HPDE6-E6E7 (cell line): Measurements from ENCODE around the gene MTREX.
A peak's percentile ranks its signal among the peaks of the same experiment; 100 is the strongest.

Source experiments
- DNase-seq: peaks from one replicate; pipeline ENCODE4 v3.0.0; 2011; ENCODE audit warnings: missing footprints; ENCODE audit errors: extremely low spot score

Gene MTREX

DNA sequence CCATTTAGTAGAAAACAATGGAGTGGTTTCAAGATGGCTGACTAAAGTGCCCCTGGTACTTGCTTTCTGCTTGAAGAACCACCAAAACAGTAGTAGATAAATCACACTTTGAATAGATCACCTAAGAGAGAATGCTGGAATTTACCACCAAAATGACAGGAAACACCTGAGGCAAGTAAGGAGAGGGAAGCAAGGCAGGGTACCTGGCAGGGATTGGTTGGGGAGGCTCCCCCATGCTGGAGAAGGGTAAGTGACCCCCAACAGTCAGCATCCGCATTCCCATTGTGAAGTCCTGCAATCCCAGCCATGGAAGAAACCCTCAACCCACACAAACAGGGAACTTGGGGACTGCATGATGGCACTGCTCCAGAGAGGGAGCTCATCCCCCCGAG lies 121.4 kb downstream of the MTREX start:
- no peak for DNase-seq

DNA sequence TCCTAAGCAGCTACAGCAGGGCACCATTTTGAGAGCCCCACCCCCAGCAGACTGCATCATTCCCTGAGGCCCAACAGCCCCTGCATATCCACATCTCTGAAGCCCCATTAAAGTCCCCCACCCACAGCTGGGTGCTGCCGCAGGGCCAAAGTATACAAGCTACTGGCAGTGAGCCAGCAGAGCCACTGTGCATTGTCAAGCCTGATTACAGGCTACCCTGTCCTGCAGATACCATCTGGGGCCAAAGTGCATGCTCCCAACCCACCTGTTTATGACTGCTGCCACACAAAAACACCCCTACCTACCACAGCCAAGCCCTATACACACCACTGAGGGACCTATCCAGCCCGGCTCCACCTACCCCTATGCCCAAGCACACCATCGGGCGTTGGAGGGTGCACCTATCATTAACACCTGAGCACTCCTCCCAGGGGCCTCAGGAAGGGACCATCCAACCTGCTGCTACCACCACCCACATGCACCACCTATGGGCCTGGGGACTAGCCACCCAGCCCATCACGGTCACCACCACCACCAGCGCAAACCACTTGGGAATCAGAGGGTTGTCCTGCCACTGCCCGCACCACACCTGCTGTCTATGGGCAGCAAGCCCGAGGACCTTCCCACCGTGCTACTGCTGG lies 121.9 kb downstream of the MTREX start:
- no peak for DNase-seq

DNA sequence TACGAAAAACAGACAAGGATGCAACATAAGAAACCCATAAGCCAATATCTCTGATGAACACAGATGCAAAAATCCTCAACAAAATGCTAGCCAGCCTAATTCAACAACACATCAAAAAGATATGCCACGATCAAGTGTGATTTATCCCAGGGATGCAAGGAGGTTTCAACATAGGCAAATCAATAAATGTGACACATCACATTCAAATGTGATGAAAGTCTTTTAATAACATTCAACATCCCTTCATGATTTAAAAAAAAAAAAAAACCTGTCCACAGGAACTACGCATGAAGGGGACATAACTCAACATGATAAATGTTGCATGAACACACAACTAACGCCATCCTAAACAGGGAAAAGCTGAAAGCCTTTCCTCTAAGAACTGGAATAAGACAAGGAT lies 124.8 kb downstream of the MTREX start:
- no peak for DNase-seq

DNA sequence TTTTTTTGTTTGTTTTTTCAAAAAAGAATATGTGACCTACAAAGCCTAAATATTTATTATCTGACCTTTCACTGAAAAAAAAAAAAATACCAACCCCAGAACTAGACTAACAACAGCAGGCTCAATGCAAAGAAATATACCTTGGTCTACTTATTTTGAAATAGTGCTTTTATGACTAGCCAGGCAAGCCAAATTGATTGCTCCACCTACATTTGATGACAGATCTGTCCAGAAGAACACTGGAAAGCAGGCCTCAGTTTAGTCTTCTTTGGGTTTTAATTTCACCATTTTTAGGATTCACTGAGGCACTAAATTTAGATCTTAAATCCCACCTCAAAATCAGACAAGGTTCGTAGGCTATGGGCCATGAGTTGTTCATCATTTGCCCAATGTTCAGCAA lies 129.7 kb downstream of the MTREX start:
- no peak for DNase-seq

DNA sequence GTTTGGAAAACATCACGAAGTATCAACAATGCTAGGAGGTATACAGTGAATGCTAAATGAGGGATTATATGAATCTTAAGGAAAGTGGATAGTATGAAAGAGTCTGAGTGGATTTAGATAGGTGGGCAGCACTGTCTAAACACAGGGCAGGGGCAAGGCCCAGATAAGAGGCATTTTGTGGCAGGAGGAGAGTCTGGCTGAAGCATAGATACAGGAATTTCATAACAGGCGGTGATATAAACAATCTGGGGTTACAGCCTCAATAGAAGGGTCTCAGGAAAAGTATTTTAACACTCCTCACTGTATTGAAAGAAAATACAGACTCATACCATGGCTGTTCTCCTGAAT lies 130.0 kb downstream of the MTREX start:
- no peak for DNase-seq

GRCh38 chr5:55438998-55439397 lies 131.2 kb downstream of the MTREX start:
- DNase-seq, result no peak

GRCh38 chr5:55440188-55440646 lies 132.4 kb downstream of the MTREX start:
- no peak for DNase-seq

DNA sequence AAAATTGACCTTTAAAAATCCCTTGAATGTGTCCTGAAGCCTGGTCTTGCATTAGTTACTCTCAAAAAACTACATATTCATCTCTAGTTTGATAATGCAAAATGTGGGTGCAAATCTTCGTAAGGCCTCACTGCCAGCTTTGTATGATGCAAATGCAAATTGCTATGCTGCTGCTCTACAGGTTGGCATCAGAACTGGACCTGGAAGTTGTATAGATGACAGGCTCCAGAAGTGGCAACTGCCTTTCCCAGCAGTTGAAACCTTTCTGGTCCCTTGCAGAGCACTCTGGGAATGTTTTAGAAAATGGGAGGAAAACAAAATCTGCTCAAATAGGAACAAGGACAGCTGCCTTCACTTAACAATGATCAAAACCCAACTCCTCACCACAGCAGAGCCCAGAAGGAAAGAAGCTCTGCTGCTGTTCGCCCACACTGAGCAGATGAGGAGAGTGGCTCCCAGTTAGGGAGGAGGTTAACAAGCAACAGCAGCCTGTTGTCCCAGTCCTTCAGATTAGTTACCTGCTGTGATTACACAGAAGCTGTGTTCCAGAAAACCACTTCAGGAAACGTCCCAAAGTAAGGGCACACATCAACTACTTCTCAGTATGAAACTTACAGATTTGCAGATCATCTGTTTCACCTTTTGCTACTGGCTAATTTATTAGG lies 133.4 kb downstream of the MTREX start:
- no peak for DNase-seq

GRCh38 chr5:55441954-55442353 lies 134.2 kb downstream of the MTREX start:
- DNase-seq, result no peak

DNA sequence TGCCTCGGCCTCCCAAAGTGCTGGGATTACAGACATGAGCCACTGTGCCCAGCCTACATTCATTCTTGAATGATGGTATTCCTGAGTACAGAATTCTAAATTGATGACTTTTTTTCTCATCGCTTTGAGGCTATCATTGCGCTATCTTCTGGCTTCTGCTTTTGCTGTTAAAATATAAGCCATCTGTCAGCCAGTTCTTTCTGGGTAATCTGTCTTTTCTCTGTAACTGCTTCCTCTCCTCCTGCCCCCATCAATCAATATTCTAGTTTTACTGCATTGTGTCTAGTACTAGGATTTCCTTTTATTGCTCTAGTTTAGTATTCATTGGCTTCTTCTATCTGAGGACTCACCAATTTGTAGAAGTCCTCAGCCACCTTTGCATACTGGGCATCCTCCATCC lies 138.0 kb downstream of the MTREX start:
- DNase-seq, result no peak

DNA sequence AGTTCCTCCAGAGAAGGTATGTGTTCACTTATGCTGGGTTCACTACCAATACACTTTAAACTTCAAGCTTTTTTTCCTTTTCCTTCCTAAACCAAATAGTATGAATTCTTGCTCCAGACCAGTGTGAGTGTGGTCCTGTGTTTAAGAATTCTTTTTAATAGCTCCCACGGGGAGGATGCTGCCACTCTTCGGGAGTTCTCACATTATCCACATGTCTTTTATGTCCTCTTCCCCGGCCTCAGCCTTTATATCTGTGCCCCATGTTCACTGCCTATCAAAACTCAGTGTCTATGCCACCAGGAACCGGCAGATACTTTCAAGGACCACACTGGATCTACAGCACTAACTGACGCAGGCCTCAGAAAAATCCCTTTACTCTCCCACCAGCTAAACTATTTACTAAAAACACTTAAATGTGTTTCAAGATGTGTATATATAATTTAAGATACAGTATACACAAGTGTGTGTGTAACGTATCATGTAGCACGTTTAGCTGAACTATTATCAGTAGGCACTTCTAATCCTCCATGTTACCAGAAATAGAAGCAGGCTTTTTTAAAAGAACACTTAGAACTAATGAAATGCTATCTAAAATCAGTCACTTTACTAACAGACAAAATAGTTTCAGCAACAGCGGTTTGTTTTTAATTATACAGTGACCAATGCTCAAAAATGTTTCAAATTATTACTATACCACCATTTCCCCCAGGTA lies 139.0 kb downstream of the MTREX start:
- DNase-seq, result no peak

DNA sequence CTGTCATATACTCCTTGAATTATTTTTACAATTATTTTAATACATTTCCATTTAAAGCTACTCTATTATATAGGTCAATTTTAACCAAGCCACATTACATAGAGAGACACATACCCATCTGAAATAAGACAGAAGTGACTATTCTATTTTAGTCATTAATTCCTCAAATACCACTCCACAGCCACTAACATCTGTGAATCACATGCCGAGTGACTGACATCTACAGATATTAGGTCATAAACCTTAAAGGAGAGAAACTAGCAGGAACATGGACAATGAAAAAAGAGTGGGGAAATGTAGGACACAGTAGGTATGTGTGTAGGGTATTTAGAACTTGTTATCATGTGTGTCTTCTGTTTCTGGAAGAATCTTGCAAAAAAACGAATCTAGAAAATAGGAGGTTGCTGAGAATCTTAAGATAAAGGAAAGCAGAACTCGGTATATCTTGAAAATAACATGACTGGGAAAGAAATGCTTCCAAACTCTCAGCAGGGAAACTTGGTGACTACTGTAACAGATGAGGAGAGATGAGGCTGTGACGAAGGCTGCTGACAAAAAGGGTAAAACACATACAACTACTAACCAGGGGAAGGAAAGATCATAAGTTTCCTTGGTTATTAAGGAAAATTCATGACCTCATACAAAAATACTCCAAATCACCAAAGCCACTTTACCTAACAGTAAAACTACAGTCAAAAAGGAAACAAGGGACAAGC lies 142.4 kb downstream of the MTREX start:
- no peak for DNase-seq

GRCh38 chr5:55451976-55452375 lies 144.2 kb downstream of the MTREX start:
- no peak for DNase-seq

GRCh38 chr5:55453211-55453610 lies 145.4 kb downstream of the MTREX start:
- no peak for DNase-seq

- no peak for DNase-seq
Measured at GRCh38 chr5:55454282-55454681, 146.5 kb downstream of the MTREX start.

DNA sequence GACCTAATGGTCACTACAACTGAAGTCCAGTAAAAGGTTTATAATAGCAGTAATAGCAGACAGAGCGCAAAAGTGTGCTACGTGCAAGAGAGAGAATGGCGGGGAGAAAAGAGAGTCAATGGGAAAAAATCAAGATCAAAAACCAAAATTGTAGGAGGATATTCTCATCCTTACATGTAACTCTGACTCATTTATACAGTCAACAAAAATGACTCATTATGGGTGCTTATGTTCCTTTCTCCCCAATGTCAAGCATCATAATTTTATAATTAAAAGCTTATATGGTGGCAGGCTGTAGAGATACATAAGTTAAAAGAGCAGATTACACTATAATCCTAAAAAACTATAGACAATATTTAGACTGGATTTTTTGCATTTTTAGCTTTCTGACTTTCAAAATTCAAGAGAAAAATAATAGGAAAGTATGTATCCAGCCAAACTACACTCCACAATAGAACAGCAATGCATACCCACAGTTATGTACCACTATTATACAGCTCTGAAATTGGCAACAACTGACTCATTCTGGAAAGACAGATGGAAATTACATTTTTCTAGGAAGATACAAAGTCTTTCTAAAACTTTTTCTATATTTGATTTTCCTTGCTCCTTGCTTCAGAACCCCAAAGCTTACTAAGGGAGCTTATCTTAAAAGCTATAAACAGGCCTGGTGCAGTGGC lies 148.6 kb downstream of the MTREX start:
- peak; percentile 27 for DNase-seq

DNA sequence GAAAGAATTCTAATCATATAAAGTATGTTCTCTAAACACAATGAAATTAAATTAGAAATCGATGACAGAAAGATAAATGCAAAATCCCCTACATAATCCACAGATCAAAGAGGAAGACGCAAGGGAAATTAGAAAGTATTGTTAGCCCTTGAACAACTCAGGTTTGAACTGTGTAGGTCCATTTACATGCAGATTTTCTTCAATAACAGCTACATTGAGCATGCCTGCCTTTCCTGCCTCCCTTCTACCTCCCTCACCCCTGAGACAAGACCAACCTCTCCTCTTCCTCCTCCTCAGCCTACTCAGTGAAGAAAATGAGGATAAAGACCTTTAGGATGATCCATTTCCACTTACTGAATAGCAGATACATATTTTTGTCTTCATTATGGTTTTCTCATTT lies 151.8 kb downstream of the MTREX start:
- DNase-seq, result no peak

DNA sequence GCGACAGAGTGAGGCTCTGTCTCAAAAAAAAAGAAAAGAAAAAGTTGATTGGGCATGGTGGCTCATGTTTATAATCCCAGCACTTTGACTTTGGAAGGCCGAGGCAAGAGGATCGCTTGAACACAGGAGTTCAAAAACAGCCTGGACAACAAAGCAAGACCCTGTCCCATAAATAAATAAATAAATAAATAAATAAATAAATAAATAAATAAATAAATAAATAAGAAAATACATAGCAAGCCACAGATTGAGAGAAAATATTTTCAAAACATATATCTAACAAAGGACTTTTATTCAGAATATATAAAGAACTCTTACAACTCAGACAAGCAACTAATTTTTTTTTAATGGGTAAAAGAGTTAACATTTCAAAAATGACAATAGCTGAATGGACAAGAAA lies 155.8 kb downstream of the MTREX start:
- DNase-seq, result no peak

GRCh38 chr5:55467862-55468551 lies 160.2 kb downstream of the MTREX start:
- DNase-seq, result no peak

GRCh38 chr5:55469839-55470238 lies 162.1 kb downstream of the MTREX start:
- no peak for DNase-seq

DNA sequence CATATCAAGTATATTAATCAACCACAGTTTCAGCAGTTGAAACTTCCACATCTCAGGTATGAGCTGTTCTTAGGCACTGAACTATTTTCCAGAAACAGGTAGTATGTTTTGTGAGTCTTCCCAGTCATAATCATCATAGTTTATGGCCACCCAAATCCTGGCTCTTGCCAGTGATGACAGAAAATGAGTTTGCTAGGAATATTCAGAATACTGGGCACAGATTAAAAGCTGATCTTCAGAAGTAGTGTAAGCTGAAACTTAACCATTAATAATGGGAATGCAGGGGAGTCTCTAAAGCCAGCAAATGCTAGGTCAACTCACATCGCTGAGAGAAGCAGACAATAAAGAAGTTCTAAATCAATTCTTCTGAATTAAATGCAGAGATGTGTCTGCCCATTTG lies 162.5 kb downstream of the MTREX start:
- DNase-seq, result no peak
